ENCODE data around the gene NCKAP5L.

- TF ChIP-seq CTCF (optimal IDR thresholded peaks at IDR 0.05 in 1 of 3, IDR thresholded peaks at IDR 0.05 in 1 of 3, conservative IDR thresholded peaks at IDR 0.05 in 1 of 3; ENCODE audit: extremely low read depth in 1 of 3, insufficient read depth in 2 of 3, low read length in 3 of 3) (no peak), EZH2 (IDR thresholded peaks at IDR 0.05; ENCODE audit: low read length) (no peak)
These were observed 15.2 kb upstream of the NCKAP5L start for GRCh38 chr12:49843411-49843810.
